ENCODE results near the gene CAPN8.

The CAPN8 gene

DNA sequence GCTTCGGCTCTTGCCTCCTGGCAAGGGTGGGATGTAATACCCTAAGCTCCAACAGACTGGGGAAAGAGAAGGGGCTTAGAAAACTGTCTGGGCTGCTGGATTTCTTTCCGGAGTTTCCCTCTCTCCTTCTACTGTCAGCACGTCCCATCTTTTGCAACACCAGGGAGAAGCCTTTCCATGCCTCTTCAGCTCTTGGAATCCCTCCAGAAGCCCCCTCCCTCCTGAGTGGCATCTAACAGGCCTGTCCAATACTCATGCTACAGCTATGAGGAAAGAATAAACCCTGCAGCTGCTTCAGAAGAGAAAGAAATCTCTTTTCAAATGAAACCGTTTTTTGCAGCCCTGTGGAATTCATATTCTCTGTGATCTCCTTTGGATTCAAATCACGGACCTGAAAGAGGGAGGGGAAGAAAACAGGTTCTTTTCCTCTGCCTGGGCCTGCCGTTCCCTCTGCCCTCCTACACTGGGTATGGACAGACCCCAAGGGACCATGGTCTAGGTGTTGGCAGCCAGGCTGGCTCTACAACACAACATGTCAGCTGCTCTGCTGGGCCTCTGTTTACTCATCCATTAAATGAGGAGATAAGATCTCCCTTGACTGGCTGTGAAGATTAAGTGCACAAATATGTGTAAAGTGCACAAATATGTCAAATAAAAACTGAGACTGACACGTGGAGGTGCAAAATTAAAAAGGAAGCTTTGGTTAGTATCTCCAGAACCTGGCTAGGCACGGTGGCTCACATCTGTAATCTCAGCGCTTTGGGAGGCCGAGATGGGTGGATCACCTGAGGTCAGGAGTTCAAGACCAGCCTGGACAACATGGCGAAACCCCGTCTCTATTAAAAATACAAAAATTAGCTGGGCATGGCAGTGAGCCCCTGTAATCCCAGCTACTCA lies 40.8 kb upstream of the CAPN8 start:
- TF ChIP-seq, protein P1, sequence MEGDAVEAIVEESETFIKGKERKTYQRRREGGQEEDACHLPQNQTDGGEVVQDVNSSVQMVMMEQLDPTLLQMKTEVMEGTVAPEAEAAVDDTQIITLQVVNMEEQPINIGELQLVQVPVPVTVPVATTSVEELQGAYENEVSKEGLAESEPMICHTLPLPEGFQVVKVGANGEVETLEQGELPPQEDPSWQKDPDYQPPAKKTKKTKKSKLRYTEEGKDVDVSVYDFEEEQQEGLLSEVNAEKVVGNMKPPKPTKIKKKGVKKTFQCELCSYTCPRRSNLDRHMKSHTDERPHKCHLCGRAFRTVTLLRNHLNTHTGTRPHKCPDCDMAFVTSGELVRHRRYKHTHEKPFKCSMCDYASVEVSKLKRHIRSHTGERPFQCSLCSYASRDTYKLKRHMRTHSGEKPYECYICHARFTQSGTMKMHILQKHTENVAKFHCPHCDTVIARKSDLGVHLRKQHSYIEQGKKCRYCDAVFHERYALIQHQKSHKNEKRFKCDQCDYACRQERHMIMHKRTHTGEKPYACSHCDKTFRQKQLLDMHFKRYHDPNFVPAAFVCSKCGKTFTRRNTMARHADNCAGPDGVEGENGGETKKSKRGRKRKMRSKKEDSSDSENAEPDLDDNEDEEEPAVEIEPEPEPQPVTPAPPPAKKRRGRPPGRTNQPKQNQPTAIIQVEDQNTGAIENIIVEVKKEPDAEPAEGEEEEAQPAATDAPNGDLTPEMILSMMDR (conservative IDR thresholded peaks at IDR 0.05): no peak
- peak overlapping the region; percentile 17; the same call in 1 of the 2 replicates for H3K27ac ChIP-seq

DNA sequence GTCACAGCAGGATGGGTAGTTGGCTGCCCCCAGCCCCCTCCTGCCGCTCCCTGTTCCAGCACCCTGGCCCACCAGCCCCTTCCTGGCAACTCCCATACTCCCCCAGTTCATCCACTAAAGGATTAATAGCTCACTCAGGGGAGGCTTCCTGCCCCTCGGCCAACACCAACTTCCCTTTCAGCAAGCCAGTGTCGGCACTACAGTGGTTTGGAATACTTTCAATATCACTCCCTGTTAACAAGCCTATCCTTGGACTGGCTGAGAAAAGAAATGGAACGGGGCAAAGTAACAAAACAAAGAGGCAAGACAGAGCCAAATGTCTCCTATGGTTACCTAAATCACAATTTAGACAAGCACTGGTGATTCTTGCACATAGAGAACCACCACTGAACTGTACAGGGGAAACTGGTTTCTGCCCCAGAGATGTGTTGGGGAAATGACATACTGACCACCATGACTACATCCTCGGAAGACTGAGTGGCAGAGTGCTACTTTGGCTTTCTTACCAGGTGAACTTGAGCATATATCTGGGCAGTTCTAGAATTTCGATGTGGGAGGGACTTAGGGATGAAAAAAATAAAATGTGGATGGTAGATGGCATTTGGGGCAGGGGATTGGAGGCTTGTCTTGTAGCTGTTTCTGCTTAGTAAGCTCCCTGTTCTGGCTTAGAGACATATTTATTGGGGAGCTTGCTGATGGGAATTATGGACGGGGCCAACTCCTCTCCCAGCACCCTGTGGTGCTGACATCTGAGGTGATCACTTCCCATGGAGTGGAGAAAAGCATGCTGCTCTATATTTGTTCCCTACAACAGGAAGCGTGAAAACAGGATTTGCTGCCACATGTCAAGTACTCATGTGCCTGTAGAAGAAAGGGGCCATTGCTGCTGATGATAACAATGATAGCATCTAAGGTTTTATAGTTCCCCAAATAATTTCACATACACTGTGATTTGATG lies 39.7 kb upstream of the CAPN8 start:
- TF ChIP-seq, protein P1 (conservative IDR thresholded peaks at IDR 0.05): no peak
- H3K27ac ChIP-seq: no peak overlapping the region

DNA sequence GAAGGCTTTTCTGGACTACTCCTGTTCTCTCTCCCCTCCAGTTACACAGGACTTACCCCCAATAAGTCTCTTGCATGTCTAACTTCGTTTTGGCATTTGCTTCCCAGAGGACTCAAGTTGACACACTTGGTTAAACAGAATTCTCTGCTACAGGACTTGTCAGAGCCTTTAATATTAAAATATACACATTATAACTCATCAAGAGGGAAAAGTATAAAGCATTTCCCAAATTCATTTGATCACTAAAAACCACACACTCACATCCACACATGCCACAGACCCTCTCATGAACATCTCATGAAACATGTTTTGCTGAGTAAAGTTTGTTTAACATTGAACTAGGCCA lies 38.1 kb upstream of the CAPN8 start:
- TF ChIP-seq, protein P1 (conservative IDR thresholded peaks at IDR 0.05): no peak

DNA sequence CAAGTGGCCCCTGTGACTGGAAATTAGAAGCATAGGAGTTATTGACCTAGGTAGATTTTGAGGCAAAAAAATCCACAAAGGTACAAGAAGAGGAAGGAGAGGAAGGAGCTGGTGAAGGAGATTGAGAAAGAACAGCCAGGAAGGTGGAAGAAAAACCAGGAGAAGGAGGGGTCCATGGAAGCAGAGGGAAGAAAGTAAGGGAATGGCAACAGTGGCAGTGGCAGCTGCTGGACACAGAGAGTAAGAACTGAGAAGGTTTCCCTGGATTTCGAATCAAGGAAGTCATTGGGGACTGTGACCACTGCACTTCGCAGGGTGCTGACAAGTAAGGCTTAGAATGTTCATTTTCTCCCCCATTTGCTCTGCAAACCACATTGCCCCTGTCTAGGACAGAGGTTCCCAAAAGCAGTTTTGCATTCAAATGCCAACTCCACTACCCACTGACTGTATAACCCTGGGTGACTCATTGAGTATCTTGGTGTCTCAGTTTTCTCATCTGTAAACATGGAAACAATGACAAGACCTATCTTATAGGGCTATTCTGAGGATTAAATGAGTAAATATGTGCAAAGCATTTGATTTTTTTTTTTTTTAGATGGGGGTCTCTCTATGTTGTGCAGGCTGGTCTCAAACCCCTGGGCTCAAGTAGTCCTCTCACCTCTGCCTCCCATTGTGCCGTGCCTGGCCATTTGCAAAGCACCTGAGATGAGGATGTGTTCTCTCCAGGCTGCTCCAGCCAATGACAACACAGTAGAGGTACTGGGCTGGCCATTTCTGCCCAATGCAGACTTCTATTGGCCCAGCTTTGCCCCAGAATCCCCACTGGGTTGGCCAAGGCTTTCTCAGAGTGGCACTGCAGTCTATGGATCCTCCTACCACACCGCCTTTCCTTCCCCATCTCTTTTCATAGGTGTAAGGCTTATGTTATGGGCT lies 37.5 kb upstream of the CAPN8 start:
- TF ChIP-seq, protein P1 (conservative IDR thresholded peaks at IDR 0.05): no peak
- H3K27ac ChIP-seq: no peak overlapping the region

More for the DNA sequence above, 38.1 kb upstream of the CAPN8 start:
- no peak overlapping the region for H3K27ac ChIP-seq

DNA sequence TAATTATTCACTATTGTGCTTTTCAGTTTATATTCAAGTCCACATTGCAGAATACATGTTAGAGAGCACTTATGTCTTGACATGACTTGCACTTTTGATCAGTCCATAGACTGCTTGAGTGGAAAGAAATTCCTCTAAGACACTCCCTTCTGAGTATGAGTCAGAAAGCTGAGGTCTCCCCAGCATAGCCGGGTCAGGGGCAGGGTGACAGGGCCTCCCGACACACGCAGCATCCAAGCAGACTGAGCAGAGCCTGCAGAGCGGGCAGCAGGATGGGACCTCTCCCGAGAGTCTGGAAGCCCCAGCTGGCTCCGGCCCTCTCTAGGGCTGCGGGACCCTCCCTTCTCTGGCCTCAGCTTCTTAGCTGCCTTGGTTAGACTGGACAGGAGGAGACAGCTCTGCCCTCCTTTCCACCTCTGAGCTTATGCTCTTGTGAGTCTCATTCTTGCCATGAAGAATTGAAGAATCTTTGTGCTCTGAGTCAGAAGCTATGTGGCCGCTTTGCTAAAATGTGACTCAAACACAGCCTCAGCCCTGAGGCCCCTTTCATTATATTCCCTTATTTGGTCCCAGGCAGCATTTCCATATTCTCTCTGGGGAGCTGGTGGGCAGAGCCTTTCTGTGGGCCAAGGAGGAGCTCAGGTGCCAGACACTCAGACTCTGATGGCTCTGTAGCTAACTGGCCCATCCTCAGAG lies 35.6 kb upstream of the CAPN8 start:
- no peak overlapping the region for H3K27ac ChIP-seq

DNA sequence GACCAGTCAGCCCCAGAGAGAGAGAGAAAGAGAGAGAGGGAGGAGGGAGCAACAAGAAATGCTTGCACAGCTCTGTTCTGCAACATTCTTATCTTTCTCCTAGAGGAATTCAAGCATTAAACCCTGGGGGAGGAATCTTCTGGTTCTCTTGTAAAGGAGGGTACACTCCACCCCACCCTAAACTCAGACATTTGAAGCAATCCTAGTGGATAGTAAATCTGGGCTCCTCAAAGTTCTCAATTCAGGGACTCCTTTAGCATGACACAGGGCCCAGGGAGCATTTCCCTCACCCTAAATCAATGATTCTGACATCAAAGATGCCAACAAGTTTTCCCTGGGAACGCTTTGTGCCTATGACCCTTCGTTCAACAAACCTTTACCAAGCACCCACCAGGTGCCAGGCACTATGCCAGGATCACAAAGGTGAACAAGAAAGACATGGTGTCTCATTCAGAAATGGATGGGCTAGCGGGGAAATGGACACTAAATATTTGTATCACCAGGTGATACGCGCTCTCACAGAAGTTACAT lies 35.0 kb upstream of the CAPN8 start:
- TF ChIP-seq, protein P1 (conservative IDR thresholded peaks at IDR 0.05): no peak
- no peak overlapping the region for H3K27ac ChIP-seq

More for the DNA sequence above, 35.6 kb upstream of the CAPN8 start:
- TF ChIP-seq, protein P1 (conservative IDR thresholded peaks at IDR 0.05): no peak

All from VCaP (cell line).